HG03460 (cell line): ENCODE results near the gene TERT.

Experiments
- ATAC-seq: cut with Tn5 transposase; IDR thresholded peaks from one replicate; pipeline ENCODE4 v1.9.1; 2021; ENCODE audit not compliant: unreplicated experiment

Gene TERT

DNA sequence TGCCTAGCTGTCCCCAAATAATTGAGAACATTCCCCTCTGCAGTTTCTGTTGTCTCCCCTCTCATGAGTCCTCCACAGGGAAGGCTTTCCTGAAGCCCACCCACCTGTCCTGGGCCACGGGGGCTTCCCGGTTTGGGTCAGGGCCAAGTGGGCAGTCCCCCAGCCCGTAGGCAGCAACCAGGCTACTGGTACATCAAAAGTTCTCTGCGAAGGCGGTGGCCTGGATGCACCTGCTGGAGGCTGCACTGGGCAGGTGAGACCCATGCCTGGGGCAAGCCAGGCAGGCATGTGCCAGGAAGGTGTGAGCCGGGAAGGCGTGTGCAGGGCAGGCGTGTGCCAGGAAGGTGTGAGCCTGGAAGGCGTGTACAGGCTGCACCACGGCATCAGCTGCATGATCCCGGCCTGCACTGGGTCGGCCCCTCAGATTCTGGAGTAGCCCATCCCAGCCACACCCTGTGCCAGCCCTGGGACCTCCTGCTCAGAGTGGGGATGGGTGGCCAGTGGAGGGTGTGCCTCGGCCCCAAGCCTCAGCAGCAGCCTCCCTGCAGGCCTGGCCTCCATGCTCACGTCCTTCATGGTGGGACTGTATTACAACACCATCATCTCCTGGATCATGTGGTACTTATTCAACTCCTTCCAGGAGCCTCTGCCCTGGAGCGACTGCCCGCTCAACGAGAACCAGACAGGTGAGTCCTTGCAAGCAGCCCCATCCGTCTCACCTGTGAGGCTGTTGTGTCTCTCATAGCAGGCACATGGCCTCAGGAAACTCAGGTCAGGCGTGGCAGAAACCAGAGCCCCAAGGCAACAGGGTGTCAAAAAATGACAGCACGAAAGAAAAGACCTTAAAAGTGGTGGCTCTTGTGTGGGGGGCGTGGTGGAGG, 84.7 kb downstream of the TERT start:
- no peak for ATAC-seq

DNA sequence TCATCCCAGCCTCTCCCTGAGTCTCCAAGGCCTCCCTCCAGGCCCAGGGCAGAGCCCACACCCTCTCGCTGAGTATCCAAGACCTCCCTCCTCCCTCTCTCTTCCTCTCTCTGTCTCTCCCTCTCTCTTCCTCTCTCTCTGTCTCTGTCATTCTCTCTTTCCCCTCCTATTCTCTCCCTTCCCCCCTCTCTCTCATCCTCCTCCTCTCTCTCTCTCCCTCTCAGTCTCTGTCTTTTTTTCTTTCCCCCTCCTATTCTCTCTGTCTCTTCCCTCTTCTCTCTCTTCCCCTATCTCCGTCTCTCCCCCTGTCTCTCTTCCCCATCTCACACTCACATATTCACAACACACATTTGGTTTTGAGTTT, 85.4 kb downstream of the TERT start:
- ATAC-seq = no peak

DNA sequence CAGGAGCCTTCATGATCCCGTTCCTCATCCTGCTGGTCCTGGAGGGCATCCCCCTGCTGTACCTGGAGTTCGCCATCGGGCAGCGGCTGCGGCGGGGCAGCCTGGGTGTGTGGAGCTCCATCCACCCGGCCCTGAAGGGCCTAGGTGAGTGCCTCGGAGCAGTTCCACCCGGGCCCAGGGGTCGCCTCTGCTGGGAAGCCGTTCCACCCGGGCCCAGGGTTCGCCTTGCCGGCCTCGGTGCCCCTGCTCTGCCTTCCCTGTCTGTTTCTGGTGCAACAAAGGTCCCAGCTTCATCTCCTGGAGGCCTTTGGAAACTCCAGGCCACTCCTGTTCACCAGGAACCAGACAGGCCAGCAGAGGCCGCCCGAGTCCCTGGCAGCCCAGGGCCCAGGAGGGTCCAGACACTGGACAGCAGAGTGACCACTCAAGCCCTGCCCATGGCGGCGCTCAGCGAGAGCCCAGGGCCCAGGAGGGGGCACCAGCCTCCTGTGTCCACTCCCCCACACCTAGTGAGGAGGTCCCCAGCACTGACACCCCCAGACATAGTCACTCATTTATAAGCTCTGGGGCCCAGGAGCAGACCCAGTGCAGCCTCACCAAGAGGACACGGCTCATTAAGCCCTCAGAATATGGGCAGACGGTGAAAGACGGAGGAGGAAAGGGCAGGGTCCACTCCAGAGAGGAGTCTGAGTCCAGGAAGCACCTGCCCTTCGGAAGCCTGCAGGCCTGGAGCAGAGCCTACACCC, 86.0 kb downstream of the TERT start:
- no peak for ATAC-seq

DNA sequence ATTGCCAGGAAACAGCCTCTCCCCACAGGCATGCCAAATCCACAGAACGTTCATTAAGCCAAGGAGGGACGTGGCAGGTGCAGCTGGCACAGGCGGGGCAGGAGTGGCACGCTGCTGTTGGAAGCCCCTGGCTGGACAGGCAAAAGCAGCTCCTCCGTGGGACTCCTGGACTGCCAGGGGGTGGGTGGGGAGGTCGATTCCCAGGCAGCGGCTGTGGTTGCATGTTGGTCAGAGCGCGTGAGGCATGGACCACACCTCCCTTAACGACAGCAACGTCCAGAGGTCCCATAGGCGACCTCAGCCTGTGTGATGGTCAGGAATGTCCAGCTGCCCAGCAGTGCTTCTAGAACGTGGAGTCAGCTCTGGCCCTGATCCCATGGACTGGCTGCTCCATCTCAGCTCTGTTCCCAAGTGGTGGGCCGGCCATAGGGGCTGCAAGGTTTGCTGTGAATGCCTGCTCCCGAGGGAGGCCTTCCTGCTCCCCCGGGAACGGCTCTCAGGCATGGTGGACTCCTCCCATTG, 86.6 kb downstream of the TERT start:
- ATAC-seq = no peak

DNA sequence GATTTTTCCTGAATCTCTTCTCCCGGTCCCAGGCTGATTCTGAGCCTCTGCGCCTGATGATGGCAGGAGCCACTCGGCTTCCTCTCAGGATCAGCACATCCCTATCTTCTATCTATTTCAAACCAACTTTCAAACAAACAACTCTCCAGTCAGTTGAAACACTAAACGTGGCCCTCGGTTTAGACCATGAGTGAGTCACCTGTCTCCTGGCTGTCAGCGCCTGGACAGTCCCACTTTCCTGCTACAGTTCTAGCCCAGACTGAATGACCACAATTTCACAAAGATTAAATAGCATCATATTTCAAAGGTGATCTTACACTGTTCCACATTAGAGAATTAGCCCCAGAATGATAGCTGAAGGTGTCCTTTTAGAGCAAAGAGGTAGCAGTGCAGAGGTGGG, 87.3 kb downstream of the TERT start:
- no peak for ATAC-seq

DNA sequence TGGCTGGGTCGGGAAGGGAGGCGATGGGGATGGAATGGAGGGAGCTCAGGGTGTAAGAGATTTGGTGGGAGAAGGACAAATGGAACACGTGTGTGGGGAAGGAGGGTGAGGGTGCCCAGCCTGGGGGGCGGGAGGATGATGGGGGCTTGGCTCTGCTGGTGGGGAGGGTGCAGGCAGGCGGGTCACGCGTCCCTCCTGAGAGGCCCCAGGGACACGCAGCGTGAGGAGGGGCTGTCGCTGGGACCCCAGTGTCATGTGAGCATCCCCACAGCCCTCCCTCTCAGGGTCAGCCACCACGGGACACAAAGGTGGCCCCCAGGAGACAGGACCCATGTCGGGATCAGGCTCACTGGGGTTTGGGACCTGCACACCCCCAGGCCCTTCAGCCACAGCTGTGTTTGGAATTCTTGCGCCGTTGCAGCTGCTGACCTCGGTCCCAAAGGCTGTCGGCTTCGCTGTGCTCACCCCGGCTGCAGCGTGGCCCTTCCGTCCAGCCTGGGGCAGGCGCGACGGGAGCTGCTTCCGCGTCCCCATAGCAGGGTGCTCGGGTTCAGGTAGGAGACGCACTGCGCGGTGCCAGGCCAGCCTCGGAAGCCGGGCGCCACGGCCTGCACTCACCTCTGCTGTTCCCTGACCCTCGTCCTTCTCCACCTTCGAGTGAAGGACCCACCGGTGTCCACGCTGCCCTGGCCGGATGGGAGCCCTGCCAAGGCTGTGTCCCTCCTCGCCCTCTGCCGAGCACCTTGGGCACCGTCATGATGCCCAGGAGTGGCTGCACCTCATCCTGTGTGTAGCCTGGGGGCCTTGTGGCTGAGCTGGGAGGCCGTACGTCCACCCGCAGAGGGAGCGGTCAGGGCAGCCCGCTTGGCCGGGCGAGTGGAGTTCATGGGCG, 88.1 kb downstream of the TERT start:
- ATAC-seq = no peak

DNA sequence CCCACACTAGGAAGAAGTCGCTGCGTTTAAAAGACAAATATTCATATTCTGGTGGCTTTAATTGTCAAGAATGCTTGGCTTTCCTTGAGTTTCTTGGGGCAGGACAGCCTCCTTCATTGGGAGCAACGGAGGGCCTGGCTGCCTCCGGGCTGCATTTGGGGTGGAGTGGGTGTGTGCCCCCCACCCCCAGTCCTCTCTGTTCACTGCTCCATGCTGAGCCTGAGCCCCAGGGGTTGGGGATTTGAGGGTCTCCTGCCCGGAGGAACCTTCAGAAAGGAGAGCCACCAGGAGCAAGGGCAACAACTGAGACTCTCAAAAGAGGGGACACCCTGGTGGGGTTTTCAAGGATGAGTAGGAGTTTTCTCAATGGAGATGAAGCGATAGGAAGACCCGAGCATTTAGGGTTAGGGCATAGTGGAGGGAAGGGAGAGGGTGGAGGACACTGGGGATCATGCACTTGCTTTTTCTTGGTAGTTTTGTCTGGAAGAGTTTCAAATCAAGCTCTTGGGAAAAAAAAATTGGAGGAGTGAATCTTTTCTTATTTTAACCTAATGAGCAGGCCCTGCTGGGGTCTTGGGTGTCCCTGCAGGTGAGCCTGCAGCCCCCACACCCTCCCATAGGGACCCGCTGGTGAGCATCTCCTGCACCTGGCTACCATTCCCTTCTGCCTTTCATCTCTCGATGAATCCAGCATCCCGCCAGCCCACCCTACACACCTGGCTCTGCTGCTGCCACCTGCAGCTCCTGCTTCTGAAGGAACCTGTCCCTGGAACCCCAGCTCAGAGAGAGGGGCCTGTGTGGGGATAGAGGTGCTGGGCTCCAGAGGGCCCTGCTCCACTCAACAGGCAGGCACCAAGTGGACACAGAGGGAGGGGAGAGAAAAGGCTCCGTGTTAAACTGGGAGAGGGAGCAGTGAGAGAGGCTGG, 89.3 kb downstream of the TERT start:
- no peak for ATAC-seq

DNA sequence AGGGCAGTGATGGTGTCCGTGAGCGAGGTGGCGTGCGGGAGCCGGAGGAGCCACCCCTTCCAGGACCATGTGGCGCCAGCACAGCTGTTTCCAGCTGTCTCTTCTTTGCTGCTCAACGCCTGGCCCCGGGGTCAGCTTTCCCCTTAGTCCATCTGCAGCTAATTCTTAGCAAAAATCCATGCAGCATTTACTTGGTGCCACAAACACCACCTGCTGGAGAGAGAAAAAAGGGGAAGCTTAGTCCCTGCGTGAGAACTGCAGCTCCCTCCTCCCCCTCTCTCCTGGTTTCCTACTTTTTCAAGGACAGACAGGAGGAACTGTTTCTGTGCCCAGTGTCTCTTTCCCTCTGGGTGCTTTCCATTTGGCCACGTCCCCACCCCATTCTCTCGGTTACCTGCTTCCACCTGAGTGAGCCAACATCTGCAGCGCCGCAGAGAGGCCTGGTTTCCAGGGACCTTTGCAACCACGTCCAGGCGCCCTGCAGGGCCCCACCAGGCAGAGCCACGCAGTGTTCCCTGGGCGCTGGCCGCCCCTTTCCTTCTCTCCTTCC, 90.1 kb downstream of the TERT start:
- no peak for ATAC-seq

DNA sequence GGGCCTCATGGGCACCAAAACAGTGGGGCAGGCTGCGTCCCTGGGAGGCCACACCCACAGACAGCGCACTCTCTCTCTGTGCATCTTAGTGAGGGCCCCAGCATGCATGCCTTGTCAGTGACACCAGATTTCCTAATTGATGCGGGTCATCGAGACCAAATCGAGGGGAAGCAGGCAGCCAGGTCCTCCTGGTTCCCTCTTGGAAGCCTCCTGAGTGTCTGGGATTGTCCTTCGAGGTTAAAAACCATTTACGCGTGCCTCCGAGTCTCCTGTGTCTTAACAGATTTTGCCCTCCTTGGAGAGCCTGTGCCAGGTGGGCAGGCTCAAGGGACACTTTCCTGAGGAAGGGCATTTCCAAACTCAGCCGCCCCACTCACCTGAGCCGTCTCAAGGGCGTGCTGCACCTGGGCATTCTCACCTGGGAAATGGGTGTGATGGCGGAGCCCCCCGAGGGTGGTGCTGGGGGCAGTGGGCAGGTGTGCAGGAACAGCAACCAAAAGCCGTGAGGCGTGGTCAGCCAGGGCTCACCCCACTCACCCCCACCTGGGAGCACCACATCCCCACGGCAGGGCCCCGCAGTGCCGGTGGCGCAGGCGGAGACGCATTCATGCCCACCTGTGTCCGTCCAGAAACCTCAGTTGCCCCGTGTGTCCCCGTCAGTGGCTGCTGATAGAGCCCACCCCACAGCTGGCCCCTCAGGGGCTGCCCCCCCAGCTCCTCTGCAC, 90.7 kb downstream of the TERT start:
- no peak for ATAC-seq

DNA sequence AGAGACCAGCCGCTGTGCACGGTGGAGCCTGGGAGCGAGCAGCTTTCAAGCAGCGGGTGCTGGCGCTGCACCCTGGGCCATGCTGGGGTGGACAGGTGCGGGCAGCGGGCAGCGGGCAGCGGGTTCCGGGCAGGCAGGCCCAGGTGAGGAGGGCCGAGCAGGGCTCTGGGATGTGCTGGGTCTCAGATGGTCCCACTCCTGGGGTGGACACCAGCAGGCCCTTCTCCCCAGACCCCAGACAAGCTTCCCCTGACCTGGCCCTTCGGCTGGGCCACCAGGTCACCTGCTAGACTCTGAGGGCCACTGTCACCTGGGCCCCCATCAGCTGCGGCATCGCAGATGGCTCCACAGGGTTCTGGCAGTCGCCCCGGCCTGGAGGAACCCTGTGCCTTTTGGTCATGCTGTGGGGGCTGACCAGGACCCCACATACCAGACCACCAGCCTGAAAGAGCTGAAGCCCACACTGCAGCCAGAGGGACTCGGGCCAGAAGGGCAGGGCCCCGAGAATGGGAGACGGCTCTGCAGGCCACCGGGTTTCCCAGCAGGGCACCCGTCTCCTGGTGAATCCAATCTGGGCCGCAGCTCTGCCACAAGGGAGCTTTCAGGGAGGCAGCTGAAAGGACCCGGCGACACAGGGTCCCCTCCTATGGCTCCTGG, 91.4 kb downstream of the TERT start:
- ATAC-seq = no peak
